ENCODE results near the gene CSRNP3. TPM values are rescaled to one million over a fixed set of nuclear protein-coding genes. Genes with fewer than 3 reads are reported as not detected.

The CSRNP3 gene
- total RNA-seq: 0.81 and 1.4 TPM in 2 replicates

GRCh38 chr2:165469417-165469816 lies at the start of gene CSRNP3:
CSRNP3 (plus strand) TSS chr2:165469698; CDS start chr2:165595066, 125,368 bp downstream.

Other genes starting within 250 kb of the CSRNP3 start
- under 0.01 and 0.89 TPM in 2 replicates for gene SCN2A, start 230.3 kb upstream of the CSRNP3 start, total RNA-seq